GM23338 (cell line): Measurements from ENCODE around the gene HSF2BP. TPM values are rescaled to one million over a fixed set of nuclear protein-coding genes. Genes with fewer than 3 reads are reported as not detected.
"Not testable (repeated sequence)": the region's sequence is repeated elsewhere in the genome, so short reads cannot be mapped to it uniquely, and the experiment has no call there.

Experiments
- ATAC-seq: fragments of 200-7000 bp; cut with Tn5 transposase; 3 replicates; pipeline ENCODE4 v1.9.1; 2020
- DNase-seq: peaks from one replicate; pipeline ENCODE4 v3.0.0-alpha.2; 2015; ENCODE audit warnings: low spot score
- H2AFZ ChIP-seq: fragments of 200-600 bp; sonication (generic); 2 replicates; pipeline ENCODE4 v1.8.0; 2016; ENCODE audit warnings: antibody characterized with exemption, mild to moderate bottlenecking, moderate library complexity
- H3F3A ChIP-seq: fragments of 200-600 bp; sonication (generic); replicated peaks from 2 replicates; pipeline ENCODE4 v1.8.0; 2017; ENCODE audit warnings: antibody characterized with exemption, mixed run types, low read depth
- H3K27ac ChIP-seq: fragments of 200-600 bp; sonication (generic); 2 replicates; pipeline ENCODE4 v1.6.1; 2016; ENCODE audit warnings: low read depth
- H3K27me3 ChIP-seq: fragments of 200-600 bp; sonication (generic); 2 replicates; pipeline ENCODE4 v1.8.0; 2016; ENCODE audit warnings: mild to moderate bottlenecking, mixed run types, moderate library complexity; ENCODE audit not compliant: insufficient read depth
- H3K36me3 ChIP-seq: fragments of 200-600 bp; sonication (generic); 2 replicates; pipeline ENCODE4 v1.8.0; 2016; ENCODE audit warnings: mild to moderate bottlenecking; ENCODE audit not compliant: insufficient read depth
- H3K4me1 ChIP-seq: fragments of 200-600 bp; sonication (generic); 2 replicates; pipeline ENCODE4 v1.8.0; 2016; ENCODE audit warnings: mild to moderate bottlenecking, moderate library complexity; ENCODE audit not compliant: insufficient read depth
- H3K4me2 ChIP-seq: fragments of 200-600 bp; sonication (generic); 2 replicates; pipeline ENCODE4 v1.7.1; 2017; ENCODE audit warnings: mixed run types
- H3K4me3 ChIP-seq: fragments of 200-600 bp; sonication (generic); 2 replicates; pipeline ENCODE4 v1.6.1; 2016; ENCODE audit warnings: mixed run types
- H3K79me2 ChIP-seq: fragments of 200-600 bp; sonication (generic); replicated peaks from 2 replicates; pipeline ENCODE4 v1.8.0; 2017; ENCODE audit warnings: mild to moderate bottlenecking; ENCODE audit not compliant: insufficient read depth
- H3K9me2 ChIP-seq: fragments of 200-600 bp; sonication (generic); 2 replicates; pipeline ENCODE4 v1.8.0; 2017; ENCODE audit not compliant: insufficient read depth
- H4K20me1 ChIP-seq: fragments of 200-600 bp; sonication (generic); replicated peaks from 2 replicates; pipeline ENCODE4 v1.8.0; 2017; ENCODE audit warnings: mild to moderate bottlenecking; ENCODE audit not compliant: insufficient read depth
- H3K27ac Mint-ChIP-seq: 2 replicates; pipeline ENCODE4 v1.8.0; 2020; ENCODE audit warnings: inconsistent platforms, mild to moderate bottlenecking, moderate library complexity, mixed read lengths
- H3K27me3 Mint-ChIP-seq: 3 replicates; pipeline ENCODE4 v1.8.0; 2022; ENCODE audit warnings: low read depth, mild to moderate bottlenecking, moderate library complexity, mixed read lengths, inconsistent platforms; ENCODE audit not compliant: insufficient read depth, poor library complexity
- H3K36me3 Mint-ChIP-seq: 3 replicates; pipeline ENCODE4 v1.8.0; 2021; ENCODE audit warnings: low read depth, mild to moderate bottlenecking, inconsistent platforms, moderate library complexity, mixed read lengths
- H3K4me1 Mint-ChIP-seq: 3 replicates; pipeline ENCODE4 v1.8.0; 2020; ENCODE audit warnings: mild to moderate bottlenecking, inconsistent platforms, mixed read lengths
- H3K4me3 Mint-ChIP-seq: 3 replicates; pipeline ENCODE4 v1.8.0; 2021; ENCODE audit warnings: moderate library complexity, mild to moderate bottlenecking, inconsistent platforms, mixed read lengths
- H3K9me3 Mint-ChIP-seq: 3 replicates; pipeline ENCODE4 v1.8.0; 2020; ENCODE audit warnings: moderate library complexity, mild to moderate bottlenecking, inconsistent platforms, mixed read lengths
- EZH2 ChIP-seq: fragments of 200-600 bp; sonication (generic); IDR thresholded peaks from one replicate; pipeline ENCODE4 v1.8.0; 2017; ENCODE audit warnings: antibody characterized with exemption, mild to moderate bottlenecking, low read depth; ENCODE audit not compliant: unreplicated experiment
- EZH2phosphoT487 ChIP-seq: fragments of 200-600 bp; sonication (generic); IDR thresholded peaks from one replicate; pipeline ENCODE4 v1.8.1; 2018; ENCODE audit warnings: antibody characterized with exemption; ENCODE audit not compliant: unreplicated experiment
- JUNB ChIP-seq: IDR thresholded peaks from one replicate; pipeline ENCODE4 v1.6.1; 2016; ENCODE audit warnings: antibody characterized with exemption; ENCODE audit not compliant: unreplicated experiment
- NANOG ChIP-seq: IDR thresholded peaks from 2 replicates; pipeline ENCODE4 v1.6.1; 2016; ENCODE audit warnings: antibody characterized with exemption, borderline replicate concordance
- POLR2AphosphoS5 ChIP-seq: IDR thresholded peaks from 2 replicates; pipeline ENCODE4 v1.6.1; 2016; ENCODE audit warnings: antibody characterized with exemption, low read depth
- STAT1 ChIP-seq: IDR thresholded peaks from one replicate; pipeline ENCODE4 v1.6.1; 2016; ENCODE audit warnings: antibody characterized with exemption; ENCODE audit not compliant: unreplicated experiment
- polyA plus RNA-seq: library from polyadenylated mRNA; unstranded; fragments of >200 nt; fragmentation: Nextera tagmentation; extraction: Ambion mirVana; gene quantifications from 2 replicates; pipeline ENCODE4 v1.2.1, GENCODE V29; 2016
- total RNA-seq: library from RNA; depleted of rRNA; stranded (reverse); fragments of >200 nt; shearing (Covaris generic); gene quantifications from 2 replicates; pipeline ENCODE4 v1.2.3, GENCODE V29; 2014
- TF ChIP-seq, protein P1 (sequence below): IDR thresholded peaks from one replicate; pipeline ENCODE4 v1.6.1; 2018; ENCODE audit warnings: antibody characterized with exemption; ENCODE audit not compliant: unreplicated experiment
- TF ChIP-seq, protein P2 (sequence below), 2 experiments: fragments of 200-600 bp in 1 of 2; sonication (generic) in 1 of 2; conservative IDR thresholded peaks; 2 replicates each; pipeline versions ENCODE4 v1.5.1 to v1.6.1; 2016 to 2017; ENCODE audit warnings: antibody characterized with exemption in 2 of 2, low read depth in 2 of 2, mild to moderate bottlenecking in 2 of 2, moderate library complexity in 1 of 2
- TF ChIP-seq, protein P3 (sequence below): fragments of 250-450 bp; sonication (Bioruptor Pico); IDR thresholded peaks from 2 replicates; pipeline ENCODE4 v1.5.0; 2020; ENCODE audit warnings: mild to moderate bottlenecking, moderate library complexity
- TF ChIP-seq, protein P4 (sequence below): IDR thresholded peaks from 2 replicates; pipeline ENCODE4 v1.6.1; 2016; ENCODE audit warnings: antibody characterized with exemption

Gene HSF2BP
- total and polyA plus RNA-seq, 2 experiments from 2014 or later: 0.78 to 2.0 TPM

DNA sequence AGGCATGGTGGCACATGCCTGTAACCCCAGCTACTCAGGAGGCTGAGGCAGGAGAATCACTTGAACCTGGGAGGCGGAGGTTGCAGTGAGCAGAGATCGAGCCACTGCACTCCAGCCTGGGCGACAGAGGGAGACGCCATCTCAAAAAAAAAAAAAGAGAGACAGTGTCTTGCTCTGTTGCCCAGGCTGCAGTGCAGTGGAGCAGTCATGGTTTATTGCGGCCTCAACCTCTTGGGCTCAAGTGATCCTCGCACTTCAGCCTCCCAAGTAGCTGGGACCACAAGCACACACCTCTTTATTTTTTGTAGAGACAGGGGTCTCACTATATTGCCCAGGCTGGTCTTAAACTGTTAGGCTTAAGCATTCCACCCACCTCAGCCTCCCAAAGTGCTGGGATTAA, 21.1 kb upstream of the HSF2BP start:
- H3K4me1 Mint-ChIP-seq, H3K27me3 Mint-ChIP-seq: not testable (repeated sequence)
- peaks cover 60% of the 10 kb centered on the region for H3K36me3 ChIP-seq

DNA sequence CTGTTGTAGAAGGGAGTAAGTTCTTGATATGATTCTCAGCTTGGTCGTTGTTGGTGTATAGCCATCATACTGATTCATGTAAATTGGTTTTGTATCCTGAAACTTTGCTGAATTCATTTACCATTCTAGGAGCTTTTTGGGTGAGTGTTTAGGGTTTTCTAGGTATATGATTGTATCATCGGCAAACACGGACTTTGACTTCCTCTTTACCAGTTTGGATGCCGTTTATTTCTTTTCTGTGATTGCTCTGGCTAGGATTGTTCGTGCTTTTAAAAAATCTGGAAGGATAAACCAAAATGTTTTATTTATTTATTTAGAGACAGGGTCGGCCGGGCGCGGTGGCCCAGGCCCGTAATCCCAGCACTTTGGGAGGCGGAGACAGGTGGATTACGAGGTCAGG, 20.7 kb upstream of the HSF2BP start:
- no peak overlapping the region for H3K4me3 Mint-ChIP-seq
- ATAC-seq: no peak
- Histone ChIP-seq H3K4me3 (no peak overlapping the region), H4K20me1 (peaks cover 35% of the 10 kb centered on the region), H2AFZ (no peak overlapping the region), H3K79me2 (peaks cover 59% of the 10 kb centered on the region), H3K9me2 (no peaks in the 10 kb centered on the region), H3K27me3 (no peaks in the 10 kb centered on the region), H3K36me3 (peaks cover 60% of the 10 kb centered on the region), H3K4me1 (no peaks in the 10 kb centered on the region), H3K4me2 (no peak overlapping the region), H3K27ac (0 out of 2 replicates have a peak overlapping the region, but pooled peaks have one; percentile 9), H3F3A (peaks cover 4% of the 10 kb centered on the region; the same call in 1 of the 2 replicates)
- no peak overlapping the region for H3K27ac Mint-ChIP-seq
- peaks cover 2% of the 10 kb centered on the region for H3K27me3 Mint-ChIP-seq
- H3K4me1 Mint-ChIP-seq: no peaks in the 10 kb centered on the region
- H3K9me3 Mint-ChIP-seq: no peaks in the 10 kb centered on the region
- H3K36me3 Mint-ChIP-seq: peaks cover 85% of the 10 kb centered on the region
- no peak for DNase-seq
- no peak for TF ChIP-seq STAT1
- TF ChIP-seq, protein P1, sequence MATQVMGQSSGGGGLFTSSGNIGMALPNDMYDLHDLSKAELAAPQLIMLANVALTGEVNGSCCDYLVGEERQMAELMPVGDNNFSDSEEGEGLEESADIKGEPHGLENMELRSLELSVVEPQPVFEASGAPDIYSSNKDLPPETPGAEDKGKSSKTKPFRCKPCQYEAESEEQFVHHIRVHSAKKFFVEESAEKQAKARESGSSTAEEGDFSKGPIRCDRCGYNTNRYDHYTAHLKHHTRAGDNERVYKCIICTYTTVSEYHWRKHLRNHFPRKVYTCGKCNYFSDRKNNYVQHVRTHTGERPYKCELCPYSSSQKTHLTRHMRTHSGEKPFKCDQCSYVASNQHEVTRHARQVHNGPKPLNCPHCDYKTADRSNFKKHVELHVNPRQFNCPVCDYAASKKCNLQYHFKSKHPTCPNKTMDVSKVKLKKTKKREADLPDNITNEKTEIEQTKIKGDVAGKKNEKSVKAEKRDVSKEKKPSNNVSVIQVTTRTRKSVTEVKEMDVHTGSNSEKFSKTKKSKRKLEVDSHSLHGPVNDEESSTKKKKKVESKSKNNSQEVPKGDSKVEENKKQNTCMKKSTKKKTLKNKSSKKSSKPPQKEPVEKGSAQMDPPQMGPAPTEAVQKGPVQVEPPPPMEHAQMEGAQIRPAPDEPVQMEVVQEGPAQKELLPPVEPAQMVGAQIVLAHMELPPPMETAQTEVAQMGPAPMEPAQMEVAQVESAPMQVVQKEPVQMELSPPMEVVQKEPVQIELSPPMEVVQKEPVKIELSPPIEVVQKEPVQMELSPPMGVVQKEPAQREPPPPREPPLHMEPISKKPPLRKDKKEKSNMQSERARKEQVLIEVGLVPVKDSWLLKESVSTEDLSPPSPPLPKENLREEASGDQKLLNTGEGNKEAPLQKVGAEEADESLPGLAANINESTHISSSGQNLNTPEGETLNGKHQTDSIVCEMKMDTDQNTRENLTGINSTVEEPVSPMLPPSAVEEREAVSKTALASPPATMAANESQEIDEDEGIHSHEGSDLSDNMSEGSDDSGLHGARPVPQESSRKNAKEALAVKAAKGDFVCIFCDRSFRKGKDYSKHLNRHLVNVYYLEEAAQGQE: no peak
- TF ChIP-seq POLR2AphosphoS5: no peak
- TF ChIP-seq, protein P2, sequence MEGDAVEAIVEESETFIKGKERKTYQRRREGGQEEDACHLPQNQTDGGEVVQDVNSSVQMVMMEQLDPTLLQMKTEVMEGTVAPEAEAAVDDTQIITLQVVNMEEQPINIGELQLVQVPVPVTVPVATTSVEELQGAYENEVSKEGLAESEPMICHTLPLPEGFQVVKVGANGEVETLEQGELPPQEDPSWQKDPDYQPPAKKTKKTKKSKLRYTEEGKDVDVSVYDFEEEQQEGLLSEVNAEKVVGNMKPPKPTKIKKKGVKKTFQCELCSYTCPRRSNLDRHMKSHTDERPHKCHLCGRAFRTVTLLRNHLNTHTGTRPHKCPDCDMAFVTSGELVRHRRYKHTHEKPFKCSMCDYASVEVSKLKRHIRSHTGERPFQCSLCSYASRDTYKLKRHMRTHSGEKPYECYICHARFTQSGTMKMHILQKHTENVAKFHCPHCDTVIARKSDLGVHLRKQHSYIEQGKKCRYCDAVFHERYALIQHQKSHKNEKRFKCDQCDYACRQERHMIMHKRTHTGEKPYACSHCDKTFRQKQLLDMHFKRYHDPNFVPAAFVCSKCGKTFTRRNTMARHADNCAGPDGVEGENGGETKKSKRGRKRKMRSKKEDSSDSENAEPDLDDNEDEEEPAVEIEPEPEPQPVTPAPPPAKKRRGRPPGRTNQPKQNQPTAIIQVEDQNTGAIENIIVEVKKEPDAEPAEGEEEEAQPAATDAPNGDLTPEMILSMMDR (conservative IDR thresholded peaks at IDR 0.05; ENCODE audit: low read depth in 2 of 2): no peak
- no peak for TF ChIP-seq EZH2phosphoT487
- TF ChIP-seq JUNB: no peak
- TF ChIP-seq NANOG: no peak
- TF ChIP-seq, protein P3, sequence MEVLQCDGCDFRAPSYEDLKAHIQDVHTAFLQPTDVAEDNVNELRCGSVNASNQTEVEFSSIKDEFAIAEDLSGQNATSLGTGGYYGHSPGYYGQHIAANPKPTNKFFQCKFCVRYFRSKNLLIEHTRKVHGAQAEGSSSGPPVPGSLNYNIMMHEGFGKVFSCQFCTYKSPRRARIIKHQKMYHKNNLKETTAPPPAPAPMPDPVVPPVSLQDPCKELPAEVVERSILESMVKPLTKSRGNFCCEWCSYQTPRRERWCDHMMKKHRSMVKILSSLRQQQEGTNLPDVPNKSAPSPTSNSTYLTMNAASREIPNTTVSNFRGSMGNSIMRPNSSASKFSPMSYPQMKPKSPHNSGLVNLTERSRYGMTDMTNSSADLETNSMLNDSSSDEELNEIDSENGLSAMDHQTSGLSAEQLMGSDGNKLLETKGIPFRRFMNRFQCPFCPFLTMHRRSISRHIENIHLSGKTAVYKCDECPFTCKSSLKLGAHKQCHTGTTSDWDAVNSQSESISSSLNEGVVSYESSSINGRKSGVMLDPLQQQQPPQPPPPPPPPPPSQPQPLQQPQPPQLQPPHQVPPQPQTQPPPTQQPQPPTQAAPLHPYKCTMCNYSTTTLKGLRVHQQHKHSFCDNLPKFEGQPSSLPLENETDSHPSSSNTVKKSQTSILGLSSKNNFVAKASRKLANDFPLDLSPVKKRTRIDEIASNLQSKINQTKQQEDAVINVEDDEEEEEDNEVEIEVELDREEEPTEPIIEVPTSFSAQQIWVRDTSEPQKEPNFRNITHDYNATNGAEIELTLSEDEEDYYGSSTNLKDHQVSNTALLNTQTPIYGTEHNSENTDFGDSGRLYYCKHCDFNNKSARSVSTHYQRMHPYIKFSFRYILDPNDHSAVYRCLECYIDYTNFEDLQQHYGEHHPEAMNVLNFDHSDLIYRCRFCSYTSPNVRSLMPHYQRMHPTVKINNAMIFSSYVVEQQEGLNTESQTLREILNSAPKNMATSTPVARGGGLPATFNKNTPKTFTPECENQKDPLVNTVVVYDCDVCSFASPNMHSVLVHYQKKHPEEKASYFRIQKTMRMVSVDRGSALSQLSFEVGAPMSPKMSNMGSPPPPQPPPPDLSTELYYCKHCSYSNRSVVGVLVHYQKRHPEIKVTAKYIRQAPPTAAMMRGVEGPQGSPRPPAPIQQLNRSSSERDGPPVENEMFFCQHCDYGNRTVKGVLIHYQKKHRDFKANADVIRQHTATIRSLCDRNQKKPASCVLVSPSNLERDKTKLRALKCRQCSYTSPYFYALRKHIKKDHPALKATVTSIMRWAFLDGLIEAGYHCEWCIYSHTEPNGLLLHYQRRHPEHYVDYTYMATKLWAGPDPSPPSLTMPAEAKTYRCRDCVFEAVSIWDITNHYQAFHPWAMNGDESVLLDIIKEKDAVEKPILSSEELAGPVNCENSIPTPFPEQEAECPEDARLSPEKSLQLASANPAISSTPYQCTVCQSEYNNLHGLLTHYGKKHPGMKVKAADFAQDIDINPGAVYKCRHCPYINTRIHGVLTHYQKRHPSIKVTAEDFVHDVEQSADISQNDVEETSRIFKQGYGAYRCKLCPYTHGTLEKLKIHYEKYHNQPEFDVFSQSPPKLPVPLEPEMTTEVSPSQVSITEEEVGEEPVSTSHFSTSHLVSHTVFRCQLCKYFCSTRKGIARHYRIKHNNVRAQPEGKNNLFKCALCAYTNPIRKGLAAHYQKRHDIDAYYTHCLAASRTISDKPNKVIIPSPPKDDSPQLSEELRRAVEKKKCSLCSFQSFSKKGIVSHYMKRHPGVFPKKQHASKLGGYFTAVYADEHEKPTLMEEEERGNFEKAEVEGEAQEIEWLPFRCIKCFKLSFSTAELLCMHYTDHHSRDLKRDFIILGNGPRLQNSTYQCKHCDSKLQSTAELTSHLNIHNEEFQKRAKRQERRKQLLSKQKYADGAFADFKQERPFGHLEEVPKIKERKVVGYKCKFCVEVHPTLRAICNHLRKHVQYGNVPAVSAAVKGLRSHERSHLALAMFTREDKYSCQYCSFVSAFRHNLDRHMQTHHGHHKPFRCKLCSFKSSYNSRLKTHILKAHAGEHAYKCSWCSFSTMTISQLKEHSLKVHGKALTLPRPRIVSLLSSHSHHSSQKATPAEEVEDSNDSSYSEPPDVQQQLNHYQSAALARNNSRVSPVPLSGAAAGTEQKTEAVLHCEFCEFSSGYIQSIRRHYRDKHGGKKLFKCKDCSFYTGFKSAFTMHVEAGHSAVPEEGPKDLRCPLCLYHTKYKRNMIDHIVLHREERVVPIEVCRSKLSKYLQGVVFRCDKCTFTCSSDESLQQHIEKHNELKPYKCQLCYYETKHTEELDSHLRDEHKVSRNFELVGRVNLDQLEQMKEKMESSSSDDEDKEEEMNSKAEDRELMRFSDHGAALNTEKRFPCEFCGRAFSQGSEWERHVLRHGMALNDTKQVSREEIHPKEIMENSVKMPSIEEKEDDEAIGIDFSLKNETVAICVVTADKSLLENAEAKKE (CRISPR knock-in tag): no peak
- TF ChIP-seq, protein P4, sequence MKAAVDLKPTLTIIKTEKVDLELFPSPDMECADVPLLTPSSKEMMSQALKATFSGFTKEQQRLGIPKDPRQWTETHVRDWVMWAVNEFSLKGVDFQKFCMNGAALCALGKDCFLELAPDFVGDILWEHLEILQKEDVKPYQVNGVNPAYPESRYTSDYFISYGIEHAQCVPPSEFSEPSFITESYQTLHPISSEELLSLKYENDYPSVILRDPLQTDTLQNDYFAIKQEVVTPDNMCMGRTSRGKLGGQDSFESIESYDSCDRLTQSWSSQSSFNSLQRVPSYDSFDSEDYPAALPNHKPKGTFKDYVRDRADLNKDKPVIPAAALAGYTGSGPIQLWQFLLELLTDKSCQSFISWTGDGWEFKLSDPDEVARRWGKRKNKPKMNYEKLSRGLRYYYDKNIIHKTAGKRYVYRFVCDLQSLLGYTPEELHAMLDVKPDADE: no peak
- TF ChIP-seq EZH2: no peak

More for the DNA sequence above, 21.1 kb upstream of the HSF2BP start:
- H3K4me2 ChIP-seq, H2AFZ ChIP-seq, DNase-seq, H3F3A ChIP-seq, H3K27ac ChIP-seq, H3K27ac Mint-ChIP-seq, H3K9me2 ChIP-seq, H3K9me3 Mint-ChIP-seq, ATAC-seq, H3K4me3 Mint-ChIP-seq, H3K27me3 ChIP-seq, H3K4me3 ChIP-seq, H3K4me1 ChIP-seq: not testable (repeated sequence)
- H3K36me3 Mint-ChIP-seq: peaks cover 85% of the 10 kb centered on the region
- peaks cover 55% of the 10 kb centered on the region for H3K79me2 ChIP-seq
- peaks cover 33% of the 10 kb centered on the region for H4K20me1 ChIP-seq
